GM19043 (cell line): ENCODE measurements around the gene LRRC8A.
"Not testable (repeated sequence)": the region's sequence is repeated elsewhere in the genome, so short reads cannot be mapped to it uniquely, and the experiment has no call there.

Experiments
- ATAC-seq: cut with Tn5 transposase; IDR thresholded peaks from one replicate; pipeline ENCODE4 v1.9.1; 2021; ENCODE audit warnings: low read depth; ENCODE audit not compliant: unreplicated experiment

Gene LRRC8A

DNA sequence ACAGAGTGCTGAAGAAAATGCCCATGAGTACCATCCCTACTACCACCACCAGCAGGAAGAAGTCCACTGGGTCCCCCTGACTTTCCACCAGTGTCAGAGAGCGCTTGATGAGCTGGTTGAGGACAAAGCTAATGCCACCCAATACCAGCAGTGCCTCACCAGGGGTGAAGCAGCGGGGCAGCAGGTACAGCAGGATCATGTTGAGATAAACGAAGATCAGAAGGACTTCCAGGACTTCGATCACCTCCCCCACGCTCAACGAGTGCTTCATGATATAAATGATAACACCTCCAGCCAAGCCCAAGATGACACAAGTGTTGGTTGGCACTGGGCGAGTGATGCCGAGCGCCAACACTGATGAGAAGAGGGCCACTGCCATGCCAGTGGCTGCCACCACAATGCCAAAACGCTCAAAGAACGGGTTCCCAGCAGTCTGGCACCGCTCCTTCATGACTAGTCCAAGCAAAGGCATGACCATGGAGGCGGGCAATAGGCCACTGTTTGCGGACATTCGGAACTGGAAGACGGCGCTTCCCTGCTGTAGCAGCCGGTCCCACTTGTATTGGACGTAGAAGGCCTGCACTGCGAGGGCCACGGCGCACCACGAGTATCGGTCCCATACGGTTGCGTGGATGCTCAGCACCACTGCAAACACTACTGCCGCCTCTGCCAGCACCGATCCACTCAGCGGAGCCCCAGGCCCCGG is 64.8 kb downstream of the LRRC8A start:
- ATAC-seq, result no peak

DNA sequence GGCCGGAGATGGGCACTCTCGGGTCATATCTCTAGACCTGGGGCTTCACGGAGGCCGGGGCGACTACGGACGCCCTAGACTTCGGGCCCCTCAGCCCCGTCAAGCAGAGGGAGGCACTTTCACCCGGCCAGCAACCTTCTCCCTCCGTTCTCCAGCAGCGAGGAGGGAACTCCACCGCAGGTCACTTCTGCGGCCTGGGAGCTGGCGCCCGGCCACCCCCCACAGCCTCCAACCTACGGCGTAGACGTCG is 65.3 kb downstream of the LRRC8A start:
- peak; percentile 5 for ATAC-seq

DNA sequence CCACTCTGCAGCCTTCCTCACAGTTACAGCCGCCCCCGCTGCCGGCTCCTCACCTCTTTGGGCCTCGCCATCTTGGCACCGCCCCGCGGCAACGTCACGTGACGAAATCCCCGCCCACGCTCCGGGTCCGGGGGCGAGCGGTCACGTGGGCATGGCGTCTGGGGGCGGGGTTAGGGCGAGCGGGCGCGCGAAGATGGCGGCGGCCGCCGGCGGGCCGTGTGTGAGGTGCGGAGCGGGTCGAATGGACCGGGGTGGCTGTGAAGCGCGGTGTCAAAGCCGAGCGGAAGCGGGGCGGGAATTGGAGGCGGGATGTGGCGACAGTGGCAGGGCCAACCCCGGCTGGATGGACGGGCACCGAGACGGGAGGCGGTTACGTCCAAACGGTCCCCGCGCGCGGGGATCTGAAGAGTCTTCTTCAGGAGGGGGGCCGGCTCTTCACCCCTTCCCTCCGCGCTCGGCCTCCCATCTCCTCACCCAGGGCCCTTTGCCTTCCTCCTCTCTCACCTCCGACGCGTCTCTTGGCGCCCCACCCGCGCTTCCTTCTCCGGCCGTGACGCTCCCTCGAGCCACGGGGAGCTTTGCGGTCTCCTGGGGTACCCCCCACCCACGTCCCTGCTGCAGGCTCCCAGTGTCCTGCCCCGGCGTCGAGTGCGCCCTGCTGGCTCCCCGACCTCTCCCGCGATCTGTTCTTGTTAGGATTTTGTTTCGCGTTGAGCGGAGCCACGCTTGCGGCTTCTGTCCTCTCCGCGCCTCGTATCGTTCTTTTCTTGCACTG is 65.8 kb downstream of the LRRC8A start, which contains the start of the genes DOLK and NUP188:
Gene DOLK, minus strand, starts transcription at position 77 of the 775 bp plus-strand sequence. CDS start 300 bp downstream, outside the sequence.
Gene NUP188, plus strand, starts transcription at position 173 of the 775 bp plus-strand sequence. Its CDS starts 21 bp downstream, at position 194.
- ATAC-seq, result peak; percentile 77

DNA sequence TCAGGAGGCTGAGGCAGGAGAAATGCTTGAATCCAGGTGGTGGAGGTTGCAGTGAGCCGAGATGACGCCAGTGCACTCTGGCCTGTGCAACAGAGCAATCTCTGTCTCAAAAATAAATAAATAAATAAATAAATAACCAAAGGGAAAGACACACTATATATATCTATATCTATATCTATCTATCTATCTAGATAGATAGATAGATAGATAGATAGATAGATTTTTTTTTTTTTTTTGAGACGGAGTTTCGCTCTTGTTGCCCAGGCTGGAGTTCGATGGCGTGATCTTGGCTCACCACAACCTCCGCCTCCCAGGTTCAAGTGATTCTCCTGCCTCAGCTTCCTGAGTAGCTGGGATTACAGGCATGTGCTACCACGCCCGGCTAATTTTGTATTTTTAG is 79.5 kb downstream of the LRRC8A start:
- ATAC-seq, result not testable (repeated sequence)
